Spleen (tissue), 11 donors: ENCODE measurements around the gene NFYA. TPM values are rescaled to one million over a fixed set of nuclear protein-coding genes. Genes with fewer than 3 reads are reported as not detected.
"Not testable (repeated sequence)": the region's sequence is repeated elsewhere in the genome, so short reads cannot be mapped to it uniquely, and the experiment has no call there.

Source experiments
- DNase-seq: peaks from one replicate; pipeline ENCODE4 v3.0.0-alpha.2; 2020
- H3K27ac ChIP-seq, 8 donors: fragments of 200-600 bp; sonication (generic) in 7 of 8; 1 replicate in 4 of 8; 2 replicates in 4 of 8; pipeline versions ENCODE4 v1.5.0 to v1.8.0; 2016 to 2021; ENCODE audit warnings: inconsistent platforms in 4 of 8, mild to moderate bottlenecking in 4 of 8, moderate library complexity in 1 of 8
- H3K27me3 ChIP-seq, 7 donors: fragments of 200-600 bp; sonication (generic) in 6 of 7; replicated peaks in 1 of 7; 1 replicate in 4 of 7; 2 replicates in 3 of 7; pipeline versions ENCODE4 v1.5.0 to v1.8.0; 2016 to 2021; ENCODE audit warnings: inconsistent platforms in 3 of 7, mild to moderate bottlenecking in 1 of 7
- H3K36me3 ChIP-seq, 6 donors: fragments of 200-600 bp; sonication (generic) in 5 of 6; 1 replicate in 4 of 6; 2 replicates in 2 of 6; pipeline versions ENCODE4 v1.5.0 to v1.8.0; 2016 to 2021; ENCODE audit warnings: inconsistent platforms in 2 of 6
- H3K4me1 ChIP-seq, 6 donors: fragments of 200-600 bp; sonication (generic) in 5 of 6; 1 replicate in 3 of 6; 2 replicates in 3 of 6; pipeline versions ENCODE4 v1.5.0 to v1.8.0; 2016 to 2021; ENCODE audit warnings: inconsistent platforms in 3 of 6
- H3K4me3 ChIP-seq, 8 donors: fragments of 200-600 bp; sonication (generic) in 7 of 8; 1 replicate in 4 of 8; 2 replicates in 4 of 8; pipeline versions ENCODE4 v1.5.0 to v1.8.0; 2016 to 2021; ENCODE audit warnings: inconsistent platforms in 4 of 8, mild to moderate bottlenecking in 4 of 8, moderate library complexity in 2 of 8
- H3K9me3 ChIP-seq, 8 donors: fragments of 200-600 bp; sonication (generic) in 7 of 8; 1 replicate in 4 of 8; 2 replicates in 4 of 8; pipeline versions ENCODE4 v1.5.0 to v1.8.0; 2016 to 2021; ENCODE audit warnings: inconsistent platforms in 4 of 8
- POLR2A ChIP-seq, 3 donors: fragments of 450-650 bp; IDR thresholded peaks; one replicate each; pipeline ENCODE4 v1.5.1; 2017; ENCODE audit warnings: antibody characterized with exemption in 3 of 3, mild to moderate bottlenecking in 1 of 3
- POLR2AphosphoS5 ChIP-seq, 3 donors: sonication (generic); formaldehyde crosslinking; IDR thresholded peaks; one replicate each; pipeline ENCODE4 v1.5.1; 2017; ENCODE audit warnings: antibody characterized with exemption in 3 of 3
- WGBS, 5 donors: extraction: QIAGEN DNeasy Blood & Tissue Kit in 3 of 5; methylation state at CpG; one replicate each; pipeline versions ENCODE4 v1.1.5 to v1.1.7; 2013 to 2018; 5-methylcytosine and 5-hydroxymethylcytosine counted together
- intact Hi-C: fragments of 100-400 bp; cut with DNase I; formaldehyde crosslinking; loops from one replicate; pipeline ENCODE4 v1.15.0; 2023; ENCODE audit warnings: low total_unique reads
- polyA plus RNA-seq, 3 donors: library from polyadenylated mRNA; stranded (reverse); fragments of 200-250 nt; gene quantifications; one replicate each; pipeline ENCODE4 v1.2.1, GENCODE V29; 2013
- total RNA-seq, 7 donors: library from RNA; depleted of rRNA in 3 of 7; stranded (reverse); fragments of >200 nt in 3 of 7; fragmentation: NEBNext Ultra II Directional in 4 of 7; extraction: Animal tissue kit (Norgen Biotek cat#: 25700) in 4 of 7; gene quantifications; one replicate each; pipeline versions ENCODE4 v1.1.0 to v1.2.1, GENCODE V29; 2016 to 2021
- TF ChIP-seq, protein P1 (sequence below), 11 experiments: fragments of 200-600 bp in 7 of 11; fragments of 450-650 bp in 4 of 11; sonication (generic) in 4 of 11; IDR thresholded peaks in 8 of 11; conservative IDR thresholded peaks in 3 of 11; 1 replicate in 7 of 11; 2 replicates in 4 of 11; pipeline versions ENCODE4 v1.4.0 to v1.8.0; 2016 to 2021; ENCODE audit warnings: antibody characterized with exemption in 11 of 11, inconsistent platforms in 4 of 11, mild to moderate bottlenecking in 1 of 11
- donor health status: healthy with polysubstance abuse.
- donor health status: DM: no; HTN: no; CAD: no; lungs with moderate emphysema.
- donor health status: DM: no; HTN: no; CAD: no.
- donor health status: Bipolar disorder and iron deficiency.
- donor health status: healthy.
- donor health status: DM: no; HTN: no; CAD: no.
- donor health status: DM: yes; HTN: yes; CAD: no.

NFYA gene
- total and polyA plus RNA-seq, 10 donors: 6.4 to 34.8 (median 25.5) TPM

DNA sequence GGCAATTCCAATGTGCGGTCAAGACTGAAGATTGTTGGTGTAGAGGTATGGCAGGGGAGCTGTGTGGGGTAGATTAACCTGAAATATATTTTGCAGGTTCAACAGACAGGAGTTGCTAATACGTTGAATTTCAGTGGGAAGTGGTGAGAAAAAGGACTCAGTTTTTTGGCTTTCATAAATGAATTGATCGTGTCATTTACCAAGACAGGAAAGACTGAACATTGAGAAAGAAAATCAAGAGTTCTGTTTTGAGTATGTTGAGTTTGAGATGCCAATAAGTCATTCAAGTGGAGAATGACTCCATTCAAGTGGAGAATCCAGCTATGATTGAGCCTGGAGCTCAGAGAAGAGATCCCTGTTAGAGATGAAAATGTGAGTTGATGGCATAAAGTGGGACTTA, 31.1 kb downstream of the NFYA start:
- WGBS, 5 donors: 68 to 83% (median 83%) methylated on average over 3 of the region's 3 CpGs
- intact Hi-C loops: no loop called here
- Histone ChIP-seq H3K27ac (no peak overlapping the region), H3K27me3 (no peaks in the 10 kb centered on the region), H3K9me3 (no peaks in the 10 kb centered on the region), H3K4me3 (no peak overlapping the region), H3K36me3 (peaks cover 0 to 46% (median 18%) of the 10 kb centered on the region in 6 donors), H3K4me1 (peaks cover 0 to 3% (median 0%) of the 10 kb centered on the region in 6 donors)
- no peak for DNase-seq
- no peak for TF ChIP-seq POLR2A (IDR thresholded peaks at IDR 0.05)
- no peak for TF ChIP-seq POLR2AphosphoS5 (IDR thresholded peaks at IDR 0.05)
- TF ChIP-seq, protein P1, sequence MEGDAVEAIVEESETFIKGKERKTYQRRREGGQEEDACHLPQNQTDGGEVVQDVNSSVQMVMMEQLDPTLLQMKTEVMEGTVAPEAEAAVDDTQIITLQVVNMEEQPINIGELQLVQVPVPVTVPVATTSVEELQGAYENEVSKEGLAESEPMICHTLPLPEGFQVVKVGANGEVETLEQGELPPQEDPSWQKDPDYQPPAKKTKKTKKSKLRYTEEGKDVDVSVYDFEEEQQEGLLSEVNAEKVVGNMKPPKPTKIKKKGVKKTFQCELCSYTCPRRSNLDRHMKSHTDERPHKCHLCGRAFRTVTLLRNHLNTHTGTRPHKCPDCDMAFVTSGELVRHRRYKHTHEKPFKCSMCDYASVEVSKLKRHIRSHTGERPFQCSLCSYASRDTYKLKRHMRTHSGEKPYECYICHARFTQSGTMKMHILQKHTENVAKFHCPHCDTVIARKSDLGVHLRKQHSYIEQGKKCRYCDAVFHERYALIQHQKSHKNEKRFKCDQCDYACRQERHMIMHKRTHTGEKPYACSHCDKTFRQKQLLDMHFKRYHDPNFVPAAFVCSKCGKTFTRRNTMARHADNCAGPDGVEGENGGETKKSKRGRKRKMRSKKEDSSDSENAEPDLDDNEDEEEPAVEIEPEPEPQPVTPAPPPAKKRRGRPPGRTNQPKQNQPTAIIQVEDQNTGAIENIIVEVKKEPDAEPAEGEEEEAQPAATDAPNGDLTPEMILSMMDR (IDR thresholded peaks at IDR 0.05 in 8 of 11, conservative IDR thresholded peaks at IDR 0.05 in 3 of 11): no peak

GRCh38 chr6:41111017-41111416, 38.2 kb downstream of the NFYA start:
- DNase-seq: no peak
- H3K4me3 ChIP-seq: no peak overlapping the region
- TF ChIP-seq POLR2A (IDR thresholded peaks at IDR 0.05) (no peak), POLR2AphosphoS5 (IDR thresholded peaks at IDR 0.05) (no peak)
- TF ChIP-seq, protein P1 (IDR thresholded peaks at IDR 0.05 in 8 of 11, conservative IDR thresholded peaks at IDR 0.05 in 3 of 11): no peak
- intact Hi-C loops: no loop called here
- H3K27ac ChIP-seq: no peak overlapping the region
- H3K36me3 ChIP-seq: peaks cover 0 to 27% (median 0%) of the 10 kb centered on the region in 6 donors
- no peaks in the 10 kb centered on the region for H3K9me3 ChIP-seq
- 90 to 97% (median 96%) methylated on average over 3 of the region's 3 CpGs for WGBS, 5 donors
- no peaks in the 10 kb centered on the region for H3K4me1 ChIP-seq
- H3K27me3 ChIP-seq: no peaks in the 10 kb centered on the region

GRCh38 chr6:41115027-41115426, 42.3 kb downstream of the NFYA start:
- DNase-seq, H3K4me3 ChIP-seq, intact Hi-C loops, H3K27ac ChIP-seq, H3K4me1 ChIP-seq, H3K9me3 ChIP-seq, H3K27me3 ChIP-seq: not testable (repeated sequence)
- 94 to 100% (median 96%) methylated on average over 2 of the region's 2 CpGs for WGBS, 5 donors
- peaks cover 0 to 34% (median 0%) of the 10 kb centered on the region in 6 donors for H3K36me3 ChIP-seq

GRCh38 chr6:41119508-41119907, 46.7 kb downstream of the NFYA start:
- TF ChIP-seq POLR2AphosphoS5 (IDR thresholded peaks at IDR 0.05): no peak
- TF ChIP-seq, protein P1 (IDR thresholded peaks at IDR 0.05 in 8 of 11, conservative IDR thresholded peaks at IDR 0.05 in 3 of 11): no peak
- no peak for TF ChIP-seq POLR2A (IDR thresholded peaks at IDR 0.05)
- intact Hi-C loops: no loop called here
- WGBS, 5 donors: 45 to 65% (median 55%) methylated on average over 1 of the region's 1 CpG

GRCh38 chr6:41120058-41120457, 47.3 kb downstream of the NFYA start:
- H3K4me1 ChIP-seq: no peaks in the 10 kb centered on the region
- peaks cover 0 to 64% (median 5%) of the 10 kb centered on the region in 6 donors for H3K36me3 ChIP-seq
- no peak overlapping the region for H3K4me3 ChIP-seq
- intact Hi-C loops: no loop called here
- no peak overlapping the region for H3K27ac ChIP-seq
- no peaks in the 10 kb centered on the region for H3K27me3 ChIP-seq
- DNase-seq: no peak
- TF ChIP-seq, protein P1 (IDR thresholded peaks at IDR 0.05 in 8 of 11, conservative IDR thresholded peaks at IDR 0.05 in 3 of 11): no peak
- TF ChIP-seq POLR2A (IDR thresholded peaks at IDR 0.05) (no peak), POLR2AphosphoS5 (IDR thresholded peaks at IDR 0.05) (no peak)
- no peaks in the 10 kb centered on the region for H3K9me3 ChIP-seq
- 88 to 100% (median 96%) methylated on average over 1 of the region's 1 CpG for WGBS, 5 donors

More at GRCh38 chr6:41119508-41119907, 46.7 kb downstream of the NFYA start:
- no peaks in the 10 kb centered on the region for H3K27me3 ChIP-seq
- H3K36me3 ChIP-seq: peaks cover 0 to 58% (median 5%) of the 10 kb centered on the region in 6 donors
- no peak overlapping the region for H3K4me3 ChIP-seq
- H3K27ac ChIP-seq: no peak overlapping the region
- no peaks in the 10 kb centered on the region for H3K9me3 ChIP-seq
- no peaks in the 10 kb centered on the region for H3K4me1 ChIP-seq
- no peak for DNase-seq
